CMK (cell line): ENCODE results near the gene OSER1.

Experiments
- DNase-seq: peaks from one replicate; pipeline ENCODE4 v3.0.0-alpha.2; 2010; ENCODE audit warnings: low read depth

Gene OSER1

DNA sequence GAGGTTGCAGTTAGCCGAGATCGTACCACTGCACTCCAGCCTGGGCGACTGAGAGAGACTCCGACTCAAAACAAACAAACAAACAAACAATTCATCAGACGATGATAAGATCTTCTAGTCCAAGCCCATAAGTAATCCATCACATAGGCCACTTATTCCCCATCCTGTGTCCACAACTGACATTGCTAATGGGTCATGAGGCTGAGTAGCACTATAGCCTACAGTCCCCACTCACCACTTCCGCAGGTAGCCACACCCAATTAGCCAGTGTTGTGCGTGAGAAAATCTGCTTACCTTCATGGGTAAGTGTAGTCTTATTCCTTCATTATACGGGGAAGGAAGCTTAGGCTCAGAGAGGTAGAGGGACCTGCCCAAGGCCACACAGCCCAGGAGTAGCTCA lies 36.7 kb downstream of the OSER1 start:
- DNase-seq = no peak

DNA sequence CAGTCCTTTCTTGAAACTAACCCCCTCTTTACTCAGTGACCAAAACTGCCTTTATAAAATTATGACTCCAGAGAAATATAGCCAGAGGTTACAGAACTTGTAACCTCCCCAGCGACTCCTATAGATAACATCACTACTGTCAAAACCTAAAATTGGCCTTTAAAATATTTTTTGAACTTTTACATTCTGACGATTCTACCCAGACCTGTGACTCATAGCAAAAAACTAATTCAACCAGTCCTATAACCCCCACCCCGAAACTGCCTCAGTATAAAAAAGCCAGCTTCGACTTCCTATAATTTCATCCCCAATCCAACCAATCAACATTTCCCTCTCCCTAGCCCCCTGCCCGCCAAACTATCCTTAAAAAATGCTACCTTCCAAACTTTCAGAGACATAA lies 37.5 kb downstream of the OSER1 start:
- no peak for DNase-seq

- no peak for DNase-seq
Observed at GRCh38 chr20:44172572-44172950, 38.0 kb downstream of the OSER1 start.

- DNase-seq = no peak
Observed at GRCh38 chr20:44171775-44172571, 38.6 kb downstream of the OSER1 start.

DNA sequence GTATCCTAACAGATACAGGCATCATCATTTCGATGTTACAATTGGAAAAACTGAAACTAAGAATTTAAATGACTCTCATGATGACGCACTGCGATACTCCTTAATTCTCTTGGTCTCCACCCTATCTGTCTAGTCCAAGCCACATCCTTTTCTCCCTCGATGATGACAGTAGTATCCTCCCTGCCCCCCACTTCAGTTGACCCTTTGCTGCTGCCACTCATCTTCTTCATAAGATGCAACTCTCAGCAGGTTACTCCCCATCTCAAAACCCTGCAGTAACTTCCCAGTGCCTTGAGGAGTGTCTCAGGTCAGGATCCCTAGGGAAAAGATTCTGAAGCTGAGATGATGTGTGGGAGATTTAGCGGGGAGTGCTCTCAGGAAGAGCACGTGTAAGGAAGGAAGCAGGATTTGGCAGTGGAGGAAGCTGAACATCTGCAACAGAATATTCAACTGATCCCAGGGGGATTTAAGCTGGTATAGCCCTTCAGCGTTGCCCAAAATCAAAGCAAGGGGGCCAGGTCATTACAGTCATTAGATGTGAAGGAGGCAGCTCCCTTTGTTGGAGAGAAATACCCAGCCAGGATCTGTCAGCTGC lies 39.7 kb downstream of the OSER1 start:
- DNase-seq = no peak

- DNase-seq = no peak
Observed at GRCh38 chr20:44167736-44168135, 42.8 kb downstream of the OSER1 start.

- no peak for DNase-seq
Observed at GRCh38 chr20:44166477-44166876, 44.1 kb downstream of the OSER1 start.

GRCh38 chr20:44166008-44166407 lies 44.6 kb downstream of the OSER1 start:
- no peak for DNase-seq

DNA sequence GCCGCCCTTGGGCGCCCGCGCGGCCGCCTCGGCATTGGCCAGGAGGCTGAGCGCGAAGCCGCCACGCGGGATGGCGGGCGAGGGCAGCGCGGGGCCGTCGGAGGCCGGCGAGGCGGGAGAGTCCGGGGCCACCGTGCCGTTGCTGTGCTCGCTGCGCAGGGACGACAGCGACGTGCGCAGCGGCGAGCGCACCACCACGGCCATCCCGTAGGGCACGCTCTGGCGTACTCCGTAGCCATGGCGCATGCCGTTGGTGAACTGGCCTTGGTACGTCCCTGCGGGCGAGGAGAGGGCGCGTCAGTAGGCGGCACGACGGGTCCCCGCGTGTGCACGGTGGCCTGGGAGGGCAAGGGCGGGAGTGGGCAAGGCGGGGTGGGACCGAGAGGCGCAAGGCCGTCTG lies 50.4 kb downstream of the OSER1 start:
- no peak for DNase-seq

GRCh38 chr20:44159711-44160110 lies 50.9 kb downstream of the OSER1 start:
- DNase-seq = no peak

DNA sequence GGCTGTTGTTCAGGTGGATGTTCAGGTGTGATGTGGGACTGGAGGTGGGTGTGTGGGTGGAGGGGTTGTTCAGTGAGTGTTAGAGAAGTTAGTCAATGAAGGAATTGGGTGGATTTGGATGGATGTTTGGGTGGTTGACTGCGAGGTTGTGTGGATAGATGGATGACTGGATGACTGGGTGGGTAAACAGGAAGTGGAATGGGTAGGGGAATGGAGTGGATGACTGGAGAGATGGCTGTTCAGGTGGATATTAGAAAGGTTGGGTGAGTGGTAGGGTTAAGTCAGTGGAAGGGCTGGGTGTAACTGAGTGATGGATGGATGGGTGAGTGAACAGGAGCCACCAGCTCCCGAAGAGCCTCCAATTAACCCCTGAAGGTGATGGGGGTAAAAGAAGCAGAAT lies 51.4 kb downstream of the OSER1 start:
- DNase-seq = no peak

GRCh38 chr20:44157061-44157460 lies 53.5 kb downstream of the OSER1 start:
- no peak for DNase-seq

- no peak for DNase-seq
Observed at GRCh38 chr20:44154521-44155001, 56.0 kb downstream of the OSER1 start.

- DNase-seq = no peak
Observed at GRCh38 chr20:44153636-44154043, 56.9 kb downstream of the OSER1 start.

DNA sequence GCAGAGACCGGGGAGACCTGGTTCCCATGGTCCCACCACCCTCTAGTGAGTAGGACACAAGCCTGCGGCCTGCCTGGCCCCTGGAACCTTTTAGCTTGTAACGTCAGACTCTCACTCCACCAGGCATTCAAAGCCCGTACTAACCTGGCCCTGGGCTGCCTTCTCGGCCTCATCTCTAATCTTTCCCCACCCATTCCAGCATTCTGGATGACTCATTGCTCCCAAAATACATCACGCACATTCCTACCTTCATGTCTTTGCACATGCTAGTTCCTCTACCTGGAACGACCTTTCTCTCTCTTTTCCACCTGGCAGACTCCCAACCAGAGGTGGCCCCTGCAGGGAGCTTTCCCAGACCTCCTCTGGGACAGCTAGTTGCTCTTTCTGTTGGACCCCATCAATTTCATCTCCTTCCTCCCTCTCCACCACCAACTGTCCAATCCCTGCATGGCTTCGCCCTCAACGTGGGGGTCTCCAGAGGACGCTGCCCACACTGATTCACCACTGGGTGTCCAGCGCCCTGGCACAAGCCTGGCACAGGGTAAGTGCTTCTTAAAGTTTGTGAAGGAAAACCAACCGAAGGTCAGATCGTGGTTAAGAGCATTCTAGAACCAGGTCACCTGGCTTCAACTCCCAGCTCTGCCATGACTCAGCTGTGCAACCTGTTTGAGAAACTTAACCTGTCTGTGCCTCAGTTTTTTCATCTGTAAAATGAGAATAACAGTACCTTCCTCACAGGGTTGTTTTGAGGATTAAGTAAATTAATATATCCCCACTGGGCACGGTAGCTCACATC lies 58.8 kb downstream of the OSER1 start:
- no peak for DNase-seq

GRCh38 chr20:44146272-44146671 lies 64.3 kb downstream of the OSER1 start:
- no peak for DNase-seq
